HG02763 (cell line): Measurements from ENCODE around the gene KNDC1.
"Not testable (repeated sequence)": the region's sequence is repeated elsewhere in the genome, so short reads cannot be mapped to it uniquely, and the experiment has no call there.

Source experiments
- ATAC-seq: cut with Tn5 transposase; IDR thresholded peaks from one replicate; pipeline ENCODE4 v1.9.1; 2021; ENCODE audit warnings: mild to moderate bottlenecking, moderate library complexity; ENCODE audit not compliant: unreplicated experiment

Gene KNDC1

GRCh38 chr10:133141144-133141957, 18.7 kb upstream of the KNDC1 start:
- no peak for ATAC-seq

- no peak for ATAC-seq
These were observed 18.1 kb upstream of the KNDC1 start for GRCh38 chr10:133141958-133142340.

DNA sequence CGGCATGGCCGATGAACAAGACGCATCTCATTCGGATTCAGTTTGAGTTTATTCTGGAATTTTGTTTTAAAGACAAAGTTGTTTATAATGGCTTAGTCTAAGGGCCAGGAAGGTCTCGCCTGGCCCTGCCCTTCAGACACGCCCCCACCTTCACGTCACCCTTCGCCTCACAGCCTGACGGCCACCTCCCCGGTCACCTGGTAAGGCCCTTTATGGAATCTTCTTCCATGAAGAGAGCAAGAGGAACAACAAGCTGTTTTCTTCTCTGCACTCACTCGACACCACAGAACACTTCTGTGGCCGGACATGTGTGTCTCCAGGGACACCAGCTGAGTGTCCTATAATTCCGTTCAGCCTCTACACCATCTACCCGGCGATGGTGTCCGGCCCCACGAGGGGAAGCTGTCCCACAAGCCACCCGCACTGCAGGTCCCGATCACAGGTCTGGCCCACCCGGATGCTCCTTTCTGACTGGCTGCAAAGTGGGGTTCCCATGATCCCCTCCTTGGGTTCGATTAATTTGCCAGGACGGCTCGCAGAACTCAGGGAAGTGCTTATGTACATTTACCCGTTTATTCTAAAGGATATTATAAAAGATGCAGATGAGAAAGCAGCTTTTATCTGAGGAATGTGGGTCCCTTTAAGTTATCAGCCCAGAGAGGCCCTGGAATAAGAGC, 17.4 kb upstream of the KNDC1 start:
- no peak for ATAC-seq

DNA sequence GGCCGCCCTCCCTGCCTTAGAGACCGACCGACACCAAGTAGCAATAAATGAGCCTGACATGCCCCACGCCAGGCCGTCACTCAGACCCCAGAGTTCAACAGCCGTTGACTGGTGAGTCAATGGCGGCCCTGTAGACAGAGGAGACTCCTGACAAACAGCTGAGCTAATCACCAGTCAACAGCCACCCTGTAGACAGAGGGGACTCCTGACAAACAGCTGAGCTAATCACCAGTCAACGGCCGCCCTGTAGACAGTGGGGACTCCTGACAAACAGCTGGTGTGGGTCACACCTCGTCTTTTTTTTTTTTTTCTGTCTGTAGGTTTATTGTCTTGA, 16.9 kb upstream of the KNDC1 start:
- ATAC-seq, result no peak

GRCh38 chr10:133143546-133143945, 16.5 kb upstream of the KNDC1 start:
- no peak for ATAC-seq

- no peak for ATAC-seq
These were observed 15.2 kb upstream of the KNDC1 start for GRCh38 chr10:133144771-133145170.

GRCh38 chr10:133150226-133150625, 9.8 kb upstream of the KNDC1 start:
- ATAC-seq, result no peak

DNA sequence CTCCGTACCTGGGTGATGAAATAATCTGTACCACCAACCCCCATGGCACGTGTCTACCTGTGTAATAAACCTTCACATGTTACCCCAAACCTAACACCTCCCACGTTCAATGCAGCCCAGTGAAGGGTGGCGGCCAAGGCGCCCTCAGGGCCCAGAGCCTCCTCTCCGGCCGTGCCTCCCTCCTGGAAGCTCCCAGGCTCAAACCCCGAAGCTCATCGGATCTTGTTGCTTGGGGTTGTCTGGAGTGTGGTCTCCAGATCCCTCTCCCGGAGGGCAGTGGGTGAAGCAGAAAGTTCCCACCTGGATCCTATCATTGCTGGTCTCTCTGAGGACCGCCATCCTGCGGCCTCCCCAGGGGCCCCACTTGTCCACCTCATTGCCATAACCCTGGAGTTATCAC, 9.4 kb upstream of the KNDC1 start:
- no peak for ATAC-seq

DNA sequence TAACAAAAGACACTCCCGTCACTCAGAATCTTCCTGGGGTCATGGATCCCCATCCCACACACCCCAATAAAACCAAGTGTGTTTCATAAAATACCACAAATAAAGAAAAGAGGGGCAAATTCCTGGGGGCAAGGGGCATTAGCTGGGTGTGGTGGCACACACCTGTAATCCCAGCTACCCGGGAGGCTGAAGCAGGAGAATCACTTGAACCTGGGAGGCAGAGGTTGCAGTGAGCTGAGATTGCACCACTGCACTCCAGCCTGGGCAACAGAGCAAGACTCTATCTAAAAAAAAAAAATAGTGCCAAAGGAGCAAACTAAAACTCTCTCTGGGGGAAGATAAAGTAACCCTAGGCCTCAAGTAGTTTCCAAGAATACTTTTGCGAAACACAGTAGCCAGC, 8.9 kb upstream of the KNDC1 start:
- ATAC-seq, result not testable (repeated sequence)

- ATAC-seq, result no peak
These were observed 8.5 kb upstream of the KNDC1 start for GRCh38 chr10:133151543-133151972.

- no peak for ATAC-seq
These were observed 5.6 kb upstream of the KNDC1 start for GRCh38 chr10:133154411-133154810.

- ATAC-seq, result no peak
These were observed 4.8 kb upstream of the KNDC1 start for GRCh38 chr10:133154996-133155778.

GRCh38 chr10:133156674-133157579, 3.1 kb upstream of the KNDC1 start:
- ATAC-seq, result no peak

DNA sequence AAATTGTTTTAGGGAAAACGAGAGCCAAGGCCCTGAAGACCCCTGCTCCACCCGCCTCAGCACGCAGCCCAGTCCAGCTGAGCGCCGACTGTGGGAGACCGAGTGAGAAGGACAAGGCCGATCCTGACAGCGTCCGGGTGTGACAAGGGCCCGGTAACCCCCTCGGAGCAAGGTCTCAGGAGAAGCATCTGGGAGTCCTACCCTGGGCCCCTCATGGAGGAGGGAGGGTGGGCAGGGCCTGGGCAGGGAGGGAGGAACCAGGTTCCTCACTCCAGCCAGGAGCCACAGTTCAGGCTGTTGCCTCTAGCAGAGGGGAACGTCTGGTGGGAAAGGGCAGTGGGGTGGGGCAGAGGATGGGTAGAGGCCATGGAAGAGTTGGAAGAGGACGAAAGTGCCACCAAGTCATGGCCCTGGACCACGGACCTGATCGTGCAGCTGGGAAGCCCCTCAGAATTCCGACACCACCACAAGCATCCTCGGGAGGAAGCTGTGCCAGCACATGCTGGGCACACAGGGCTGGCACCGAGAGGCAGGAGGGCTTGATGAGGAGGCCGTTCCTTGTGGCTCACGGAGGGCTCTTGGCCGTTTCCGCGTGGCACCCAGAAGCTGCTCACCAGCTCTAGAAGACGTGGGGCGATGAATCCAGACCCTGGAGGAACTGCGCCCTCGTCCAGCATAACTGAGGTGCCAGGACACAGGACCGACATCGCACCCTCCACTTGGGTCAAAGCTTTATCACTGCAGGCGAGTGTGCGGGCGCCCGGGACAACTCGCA, 2.2 kb upstream of the KNDC1 start:
- no peak for ATAC-seq

DNA sequence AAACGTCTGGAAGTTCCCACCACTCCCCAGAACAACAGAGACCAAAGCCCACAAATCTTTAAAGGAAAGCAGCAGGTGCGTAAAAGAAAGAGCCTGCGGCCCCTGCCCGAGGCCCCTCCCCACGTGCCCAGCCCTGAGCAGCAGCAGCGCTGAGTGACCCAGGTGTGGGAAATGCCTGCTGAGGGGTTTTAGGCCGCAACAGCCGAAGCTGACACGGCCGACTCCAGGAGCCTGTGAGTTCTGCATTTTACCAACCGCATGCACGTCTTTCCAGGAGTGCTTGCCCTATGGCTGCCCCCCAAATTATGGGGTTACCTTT, 1.6 kb upstream of the KNDC1 start:
- ATAC-seq, result no peak

DNA sequence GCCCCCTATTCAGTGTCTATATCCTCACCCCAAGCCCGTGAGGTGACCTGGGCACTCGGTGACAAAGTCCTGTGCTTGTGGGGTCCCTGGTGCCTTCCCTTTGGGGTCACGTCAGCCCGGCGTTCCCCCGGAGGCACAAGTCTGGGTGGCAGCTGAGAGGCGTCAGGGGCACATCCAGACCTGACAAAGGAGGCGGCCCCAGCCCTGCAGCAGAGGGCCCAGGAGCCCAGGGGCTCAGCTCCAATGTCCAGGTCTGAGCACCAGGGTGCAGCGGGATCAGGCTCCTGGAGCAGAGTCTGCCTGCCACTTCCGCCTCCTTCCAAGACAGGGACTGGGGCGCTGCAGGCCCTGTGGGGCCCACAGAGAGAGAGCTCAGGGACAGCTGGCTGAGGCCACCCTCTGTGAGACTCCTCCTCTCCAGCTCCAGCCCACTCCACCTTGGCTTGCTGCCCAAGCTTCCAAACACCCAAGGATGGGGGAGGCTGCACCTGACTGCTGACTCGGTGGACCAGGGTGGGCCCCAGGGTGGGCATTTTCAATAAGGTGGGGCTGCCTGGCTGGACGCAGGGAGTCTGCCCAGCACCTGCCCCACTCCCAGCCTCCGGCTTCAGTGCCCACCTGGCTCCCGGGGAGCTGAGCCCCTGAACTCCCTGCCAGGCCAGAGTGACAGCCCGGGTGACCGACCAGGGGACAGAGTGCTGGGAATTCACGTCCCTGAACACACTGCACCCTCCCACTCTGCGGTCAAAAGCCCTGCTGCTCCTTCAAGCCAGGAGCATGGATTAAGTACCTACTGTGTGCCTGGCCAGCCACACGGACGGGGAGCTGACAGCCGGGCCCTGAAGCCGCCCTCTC, 1.0 kb upstream of the KNDC1 start:
- ATAC-seq, result no peak

DNA sequence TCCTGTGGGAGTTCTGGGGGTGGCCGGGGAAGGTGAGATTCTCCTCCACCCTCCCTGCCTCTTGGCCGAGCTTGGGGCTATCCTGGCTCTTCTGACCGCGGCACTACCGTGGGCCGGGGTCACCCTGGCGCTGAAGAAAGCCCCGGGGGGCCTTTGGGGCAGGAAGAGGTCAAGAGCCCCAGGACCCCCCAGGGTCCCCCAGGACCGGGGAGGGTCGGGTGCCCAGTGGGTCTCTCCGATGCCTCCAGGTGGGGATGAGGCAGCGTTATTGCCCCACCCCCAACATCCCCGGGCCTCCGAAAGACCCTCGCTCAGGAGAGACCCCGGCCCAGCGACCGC, 439 bp upstream of the KNDC1 start:
- no peak for ATAC-seq

GRCh38 chr10:133160826-133161471, 930 bp downstream of the KNDC1 start:
- no peak for ATAC-seq
